Trophoblast cell (in vitro differentiated cells and primary cell): ENCODE results near the gene JAZF1.

Source experiments
- DNase-seq, 2 donors: peaks; one replicate each; pipeline ENCODE4 v3.0.0-alpha.2; 2016
- H2AFZ ChIP-seq: 2 replicates; pipeline ENCODE4 v1.6.1; 2013; ENCODE audit warnings: low read length, moderate library complexity, mild to moderate bottlenecking; ENCODE audit not compliant: insufficient read depth, poor library complexity
- H2AK5ac ChIP-seq: 2 replicates; pipeline ENCODE4 v1.6.1; 2013; ENCODE audit warnings: mild to moderate bottlenecking, low read length
- H2BK120ac ChIP-seq: 2 replicates; pipeline ENCODE4 v1.6.1; 2013; ENCODE audit warnings: low read length, mild to moderate bottlenecking, moderate library complexity; ENCODE audit not compliant: insufficient read depth, poor library complexity
- H2BK12ac ChIP-seq: 2 replicates; pipeline ENCODE4 v1.6.1; 2013; ENCODE audit warnings: mild to moderate bottlenecking, low read length, moderate library complexity
- H2BK5ac ChIP-seq: 2 replicates; pipeline ENCODE4 v1.6.1; 2013; ENCODE audit warnings: low read length, low read depth, moderate library complexity, mild to moderate bottlenecking; ENCODE audit not compliant: poor library complexity
- H3K14ac ChIP-seq: 2 replicates; pipeline ENCODE4 v1.6.1; 2013; ENCODE audit warnings: mild to moderate bottlenecking, low read length
- H3K18ac ChIP-seq: 2 replicates; pipeline ENCODE4 v1.6.1; 2013; ENCODE audit warnings: mild to moderate bottlenecking, low read length
- H3K23ac ChIP-seq: 2 replicates; pipeline ENCODE4 v1.6.1; 2013; ENCODE audit warnings: low read length
- H3K27ac ChIP-seq: 2 replicates; pipeline ENCODE4 v1.5.1; 2013; ENCODE audit warnings: low read depth, mild to moderate bottlenecking, inconsistent platforms, low read length, moderate library complexity
- H3K27me3 ChIP-seq: 2 replicates; pipeline ENCODE4 v1.6.1; 2013; ENCODE audit warnings: inconsistent platforms, mild to moderate bottlenecking, low read length, moderate library complexity; ENCODE audit not compliant: insufficient read depth
- H3K36me3 ChIP-seq, 2 experiments: 1 replicate in 1 of 2; 2 replicates in 1 of 2; pipeline ENCODE4 v1.6.1; 2013; ENCODE audit warnings: low read length in 2 of 2, mild to moderate bottlenecking in 2 of 2, moderate library complexity in 1 of 2; ENCODE audit not compliant: insufficient read depth in 2 of 2, control insufficient read depth in 1 of 2
- H3K4ac ChIP-seq: 2 replicates; pipeline ENCODE4 v1.6.1; 2013; ENCODE audit warnings: low read depth, mild to moderate bottlenecking, low read length, moderate library complexity
- H3K4me1 ChIP-seq, 2 experiments: 1 replicate in 1 of 2; 2 replicates in 1 of 2; pipeline ENCODE4 v1.6.1; 2013; ENCODE audit warnings: low read length in 2 of 2, mild to moderate bottlenecking in 2 of 2, moderate library complexity in 1 of 2; ENCODE audit not compliant: insufficient read depth in 2 of 2, control insufficient read depth in 1 of 2
- H3K4me2 ChIP-seq: 2 replicates; pipeline ENCODE4 v1.6.1; 2013; ENCODE audit warnings: inconsistent platforms, mild to moderate bottlenecking, low read length, moderate library complexity
- H3K4me3 ChIP-seq: 2 replicates; pipeline ENCODE4 v1.5.1; 2013; ENCODE audit warnings: mild to moderate bottlenecking, low read depth, low read length, inconsistent platforms
- H3K79me1 ChIP-seq: one replicate; pipeline ENCODE4 v1.6.1; 2013; ENCODE audit warnings: low read length
- H3K79me2 ChIP-seq: 2 replicates; pipeline ENCODE4 v1.6.1; 2013; ENCODE audit warnings: low read length, mild to moderate bottlenecking; ENCODE audit not compliant: control insufficient read depth, insufficient read depth, poor library complexity
- H3K9ac ChIP-seq: 2 replicates; pipeline ENCODE4 v1.6.1; 2013; ENCODE audit warnings: mild to moderate bottlenecking, low read length
- H3K9me3 ChIP-seq: 2 replicates; pipeline ENCODE4 v1.6.1; 2013; ENCODE audit warnings: low read depth, mild to moderate bottlenecking, control low read depth, inconsistent platforms, low read length; ENCODE audit not compliant: insufficient read depth
- H4K12ac ChIP-seq: 2 replicates; pipeline ENCODE4 v1.6.1; 2013; ENCODE audit warnings: low read depth, mild to moderate bottlenecking, low read length, moderate library complexity
- H4K8ac ChIP-seq: 2 replicates; pipeline ENCODE4 v1.6.1; 2013; ENCODE audit warnings: low read depth, mild to moderate bottlenecking, low read length, moderate library complexity
- H4K91ac ChIP-seq: one replicate; pipeline ENCODE4 v1.6.1; 2013; ENCODE audit warnings: low read depth, mild to moderate bottlenecking, low read length, moderate library complexity
- WGBS: extraction: QIAGEN DNeasy Blood & Tissue Kit; methylation state at CpG from one replicate; pipeline ENCODE4 v1.1.7; 2013; ENCODE audit warnings: missing lambda C conversion rate; ENCODE audit not compliant: insufficient read length, insufficient coverage; ENCODE audit errors: extremely low coverage; 5-methylcytosine and 5-hydroxymethylcytosine counted together

JAZF1 gene

DNA sequence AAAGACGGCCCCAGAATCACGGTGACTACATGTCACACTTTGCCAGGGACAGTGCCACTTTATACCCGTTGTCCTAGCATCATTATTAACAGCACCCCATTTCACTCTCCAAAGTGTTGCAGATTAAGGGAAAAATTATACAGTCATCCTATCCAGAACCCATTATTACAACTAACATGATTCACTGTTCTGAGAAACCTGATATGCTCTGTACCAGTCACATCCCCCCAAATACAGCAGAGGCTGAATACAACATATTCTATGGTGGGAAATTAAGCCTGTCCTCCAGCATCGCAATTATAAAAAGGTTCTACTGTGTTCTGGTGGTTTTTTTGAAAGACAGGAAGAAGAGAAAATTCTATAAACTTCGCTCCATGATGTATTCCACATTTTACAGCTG, 162.1 kb downstream of the JAZF1 start:
- WGBS: no CpG with 5 or more reads among the region's 5 CpGs
- no peak overlapping the region for H3K4me2 ChIP-seq
- H3K9ac ChIP-seq: no peak overlapping the region
- no peak overlapping the region for H2BK12ac ChIP-seq
- H3K18ac ChIP-seq: no peak overlapping the region
- H3K4me1 ChIP-seq: no peaks in the 10 kb centered on the region
- no peaks in the 10 kb centered on the region for H3K79me2 ChIP-seq
- no peaks in the 10 kb centered on the region for H3K79me1 ChIP-seq
- no peak overlapping the region for H3K23ac ChIP-seq
- DNase-seq: no peak
- H2AFZ ChIP-seq: no peak overlapping the region
- no peaks in the 10 kb centered on the region for H3K36me3 ChIP-seq
- H2BK120ac ChIP-seq: no peak overlapping the region
- no peak overlapping the region for H4K8ac ChIP-seq
- H2AK5ac ChIP-seq: no peak overlapping the region
- no peak overlapping the region for H3K27ac ChIP-seq
- no peak overlapping the region for H3K14ac ChIP-seq
- H3K27me3 ChIP-seq: no peaks in the 10 kb centered on the region
- H4K91ac ChIP-seq: no peak overlapping the region
- H3K4me3 ChIP-seq: no peak overlapping the region
- no peak overlapping the region for H2BK5ac ChIP-seq
- H4K12ac ChIP-seq: no peak overlapping the region
- peaks cover 8% of the 10 kb centered on the region for H3K9me3 ChIP-seq
- H3K4ac ChIP-seq: no peak overlapping the region

DNA sequence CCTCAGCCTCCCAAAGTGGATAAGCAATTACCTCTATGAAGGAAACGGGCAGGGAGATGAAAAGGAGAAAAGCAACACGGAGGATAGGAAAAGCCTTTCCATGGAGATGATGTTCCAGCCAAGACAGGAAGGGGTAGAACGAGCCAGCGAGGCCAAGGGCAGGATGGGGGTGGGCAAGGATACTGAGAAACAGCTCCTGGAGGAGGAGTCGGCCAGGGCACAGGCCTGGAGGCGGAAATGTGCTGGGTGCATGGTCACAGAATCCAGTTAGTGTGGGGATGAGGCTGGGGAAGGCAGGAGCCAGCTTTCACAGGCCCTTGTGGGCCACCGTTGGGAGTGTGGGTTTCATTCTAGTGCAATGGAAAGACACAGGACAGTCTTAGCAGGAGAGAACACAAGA, 162.6 kb downstream of the JAZF1 start:
- Histone ChIP-seq H3K36me3 (no peaks in the 10 kb centered on the region), H3K27me3 (no peaks in the 10 kb centered on the region), H3K79me1 (no peaks in the 10 kb centered on the region), H2BK120ac (no peak overlapping the region), H3K14ac (no peak overlapping the region), H3K23ac (peak overlapping the region; percentile 11), H3K4me3 (no peak overlapping the region), H3K27ac (no peak overlapping the region), H3K4me1 (no peaks in the 10 kb centered on the region), H3K4me2 (no peak overlapping the region), H2BK5ac (no peak overlapping the region), H3K18ac (no peak overlapping the region), H4K12ac (no peak overlapping the region), H2AFZ (no peak overlapping the region), H2BK12ac (no peak overlapping the region), H3K9me3 (peaks cover 9% of the 10 kb centered on the region), H3K79me2 (no peaks in the 10 kb centered on the region), H4K8ac (no peak overlapping the region), H4K91ac (no peak overlapping the region), H3K4ac (no peak overlapping the region), H2AK5ac (no peak overlapping the region), H3K9ac (no peak overlapping the region)
- WGBS: no CpG with 5 or more reads among the region's 7 CpGs
- no peak for DNase-seq

DNA sequence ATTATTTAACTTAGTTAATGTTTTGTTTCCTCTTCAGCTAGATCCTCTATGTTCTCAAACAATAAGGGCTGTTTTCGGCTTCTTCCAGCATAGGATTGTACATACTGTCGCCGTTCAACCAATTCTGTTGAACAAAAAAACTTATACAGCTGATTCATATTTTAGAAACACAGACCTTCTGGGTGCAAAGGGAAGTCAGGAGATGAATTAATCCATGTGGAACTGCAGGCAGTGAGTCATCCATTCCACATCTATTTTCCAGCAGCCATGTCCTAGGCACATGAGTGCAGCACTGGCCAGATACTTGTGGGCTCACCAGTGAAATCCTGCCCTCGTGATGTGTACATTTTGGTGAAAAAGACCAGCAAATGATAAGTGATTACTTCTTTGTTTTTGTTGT, 163.2 kb downstream of the JAZF1 start:
- no peaks in the 10 kb centered on the region for H3K36me3 ChIP-seq
- H2BK12ac ChIP-seq: no peak overlapping the region
- H3K79me1 ChIP-seq: no peaks in the 10 kb centered on the region
- H3K4me3 ChIP-seq: no peak overlapping the region
- H2BK120ac ChIP-seq: no peak overlapping the region
- WGBS: no CpG with 5 or more reads among the region's 4 CpGs
- no peaks in the 10 kb centered on the region for H3K4me1 ChIP-seq
- H3K27me3 ChIP-seq: no peaks in the 10 kb centered on the region
- H3K9ac ChIP-seq: no peak overlapping the region
- H4K12ac ChIP-seq: no peak overlapping the region
- no peak overlapping the region for H3K4ac ChIP-seq
- H4K8ac ChIP-seq: no peak overlapping the region
- no peaks in the 10 kb centered on the region for H3K79me2 ChIP-seq
- no peak overlapping the region for H2BK5ac ChIP-seq
- no peak overlapping the region for H3K4me2 ChIP-seq
- H2AK5ac ChIP-seq: no peak overlapping the region
- peaks cover 10% of the 10 kb centered on the region for H3K9me3 ChIP-seq
- no peak overlapping the region for H3K27ac ChIP-seq
- H3K18ac ChIP-seq: no peak overlapping the region
- no peak overlapping the region for H2AFZ ChIP-seq
- no peak overlapping the region for H4K91ac ChIP-seq
- no peak for DNase-seq
- H3K23ac ChIP-seq: no peak overlapping the region
- H3K14ac ChIP-seq: no peak overlapping the region

DNA sequence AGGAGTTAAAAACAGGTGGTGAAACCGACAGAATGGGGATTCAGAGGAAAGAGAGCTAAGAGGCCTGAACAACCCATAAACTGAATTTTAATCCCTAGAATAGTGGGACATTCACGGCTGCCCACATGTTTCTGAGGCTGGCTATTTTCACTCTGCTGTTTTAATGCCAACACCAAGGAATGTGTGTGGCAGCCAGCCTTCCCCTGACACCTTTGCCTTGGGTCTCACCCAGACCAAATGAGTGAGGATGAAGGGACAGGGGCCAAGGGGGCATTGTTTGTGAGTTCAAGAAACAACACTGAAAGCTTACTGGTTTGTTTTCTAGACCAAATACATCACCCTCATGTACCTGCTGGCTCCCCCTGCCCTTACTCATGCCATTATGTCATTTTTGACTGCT, 164.3 kb downstream of the JAZF1 start:
- Histone ChIP-seq H2AK5ac (no peak overlapping the region), H2BK12ac (no peak overlapping the region), H2BK120ac (no peak overlapping the region), H3K23ac (no peak overlapping the region), H3K27me3 (no peaks in the 10 kb centered on the region), H3K79me2 (no peaks in the 10 kb centered on the region), H3K18ac (no peak overlapping the region), H3K9me3 (peaks cover 10% of the 10 kb centered on the region), H3K27ac (no peak overlapping the region), H4K12ac (no peak overlapping the region), H2AFZ (no peak overlapping the region), H4K91ac (no peak overlapping the region), H2BK5ac (no peak overlapping the region), H4K8ac (no peak overlapping the region), H3K4me3 (no peak overlapping the region), H3K14ac (no peak overlapping the region), H3K4me1 (no peaks in the 10 kb centered on the region), H3K4ac (no peak overlapping the region), H3K9ac (no peak overlapping the region), H3K36me3 (no peaks in the 10 kb centered on the region), H3K4me2 (no peak overlapping the region), H3K79me1 (no peaks in the 10 kb centered on the region)
- no peak for DNase-seq
- no CpG with 5 or more reads among the region's 2 CpGs for WGBS
